GM12873 (cell line): Measurements from ENCODE around the gene SERP2.

Experiments used
- TF ChIP-seq, protein P1 (sequence below): IDR thresholded peaks from 2 replicates; pipeline ENCODE4 v1.5.1; 2012; ENCODE audit warnings: low read depth, mild to moderate bottlenecking, moderate library complexity, low read length, control low read depth; ENCODE audit not compliant: insufficient read depth; ENCODE audit errors: missing control alignments

The SERP2 gene

GRCh38 chr13:44411841-44412240 is 38.2 kb downstream of the SERP2 start:
- TF ChIP-seq, protein P1, sequence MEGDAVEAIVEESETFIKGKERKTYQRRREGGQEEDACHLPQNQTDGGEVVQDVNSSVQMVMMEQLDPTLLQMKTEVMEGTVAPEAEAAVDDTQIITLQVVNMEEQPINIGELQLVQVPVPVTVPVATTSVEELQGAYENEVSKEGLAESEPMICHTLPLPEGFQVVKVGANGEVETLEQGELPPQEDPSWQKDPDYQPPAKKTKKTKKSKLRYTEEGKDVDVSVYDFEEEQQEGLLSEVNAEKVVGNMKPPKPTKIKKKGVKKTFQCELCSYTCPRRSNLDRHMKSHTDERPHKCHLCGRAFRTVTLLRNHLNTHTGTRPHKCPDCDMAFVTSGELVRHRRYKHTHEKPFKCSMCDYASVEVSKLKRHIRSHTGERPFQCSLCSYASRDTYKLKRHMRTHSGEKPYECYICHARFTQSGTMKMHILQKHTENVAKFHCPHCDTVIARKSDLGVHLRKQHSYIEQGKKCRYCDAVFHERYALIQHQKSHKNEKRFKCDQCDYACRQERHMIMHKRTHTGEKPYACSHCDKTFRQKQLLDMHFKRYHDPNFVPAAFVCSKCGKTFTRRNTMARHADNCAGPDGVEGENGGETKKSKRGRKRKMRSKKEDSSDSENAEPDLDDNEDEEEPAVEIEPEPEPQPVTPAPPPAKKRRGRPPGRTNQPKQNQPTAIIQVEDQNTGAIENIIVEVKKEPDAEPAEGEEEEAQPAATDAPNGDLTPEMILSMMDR: no peak

- TF ChIP-seq, protein P1: no peak
Measured at GRCh38 chr13:44412346-44412935, 38.8 kb downstream of the SERP2 start.

- TF ChIP-seq, protein P1: no peak
Measured at GRCh38 chr13:44413095-44413494, 39.5 kb downstream of the SERP2 start.

- TF ChIP-seq, protein P1: no peak
Measured at GRCh38 chr13:44414716-44415115, 41.1 kb downstream of the SERP2 start.

DNA sequence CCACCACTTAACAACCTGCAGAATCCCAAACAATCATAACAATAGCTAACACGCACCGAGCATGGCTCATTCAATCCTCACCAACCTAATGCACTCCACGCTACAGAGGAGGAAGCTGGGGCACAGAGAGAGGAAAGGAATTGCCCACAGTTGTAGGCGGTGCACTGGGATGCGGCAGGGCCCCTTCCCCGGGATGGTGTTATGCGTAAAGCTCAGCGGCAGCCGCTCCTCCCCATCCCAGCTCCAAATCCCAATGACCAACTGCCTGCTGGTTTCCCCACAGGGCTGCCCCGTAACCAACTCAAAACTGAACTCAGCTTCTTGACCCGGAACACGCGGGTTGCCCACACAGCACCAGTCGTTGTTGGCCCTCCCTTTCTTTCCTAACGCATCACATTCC is 42.2 kb downstream of the SERP2 start:
- TF ChIP-seq, protein P1: no peak

GRCh38 chr13:44416301-44416700 is 42.7 kb downstream of the SERP2 start:
- TF ChIP-seq, protein P1: no peak

GRCh38 chr13:44416744-44417143 is 43.1 kb downstream of the SERP2 start:
- TF ChIP-seq, protein P1: no peak

- TF ChIP-seq, protein P1: no peak
Measured at GRCh38 chr13:44417446-44417845, 43.8 kb downstream of the SERP2 start.
